HepG2 (cell line): ENCODE results near the gene PHF10. TPM values are rescaled to one million over a fixed set of nuclear protein-coding genes. Genes with fewer than 3 reads are reported as not detected.
A peak's percentile ranks its signal among the peaks of the same experiment; 100 is the strongest.

Source experiments
- BORCS8-MEF2B ChIP-seq: sonication (generic); formaldehyde crosslinking; IDR thresholded peaks from 2 replicates; pipeline ENCODE4 v1.8.0; 2022; ENCODE audit warnings: mild to moderate bottlenecking, missing genetic modification reagents
- FLYWCH1 ChIP-seq: sonication (generic); formaldehyde crosslinking; IDR thresholded peaks from 2 replicates; pipeline ENCODE4 v1.8.1; 2023; ENCODE audit warnings: mild to moderate bottlenecking, missing genetic modification reagents
- FOXA3 ChIP-seq: IDR thresholded peaks from 2 replicates; pipeline ENCODE4 v1.6.1; 2016; ENCODE audit warnings: missing genetic modification reagents, missing compliant biosample characterization
- GATA4 ChIP-seq: sonication (generic); IDR thresholded peaks from 2 replicates; pipeline ENCODE4 v1.6.1; 2016; ENCODE audit warnings: antibody characterized with exemption, low read depth, borderline replicate concordance
- MAFG ChIP-seq: sonication (generic); formaldehyde crosslinking; IDR thresholded peaks from 2 replicates; pipeline ENCODE4 v1.5.1; 2020; ENCODE audit warnings: mild to moderate bottlenecking, missing genetic modification reagents
- MYC ChIP-seq: sonication (generic); formaldehyde crosslinking; IDR thresholded peaks from 2 replicates; pipeline ENCODE4 v1.9.0; 2021; ENCODE audit warnings: missing genetic modification reagents, borderline replicate concordance
- PHF21A ChIP-seq: sonication (generic); formaldehyde crosslinking; IDR thresholded peaks from 2 replicates; pipeline ENCODE4 v1.5.0; 2020; ENCODE audit warnings: mild to moderate bottlenecking, missing genetic modification reagents
- PRPF4 ChIP-seq: fragments of 200-400 bp; formaldehyde crosslinking; IDR thresholded peaks from 2 replicates; pipeline ENCODE4 v1.6.1; 2016; ENCODE audit warnings: low read length, low read depth; ENCODE audit not compliant: poor library complexity, severe bottlenecking
- SMAD3 ChIP-seq: sonication (generic); formaldehyde crosslinking; IDR thresholded peaks from 2 replicates; pipeline ENCODE4 v1.4.0; 2020; ENCODE audit warnings: missing genetic modification reagents
- SP5 ChIP-seq: IDR thresholded peaks from 2 replicates; pipeline ENCODE4 v1.6.1; 2016; ENCODE audit warnings: low read depth, borderline replicate concordance
- SSRP1 ChIP-seq: IDR thresholded peaks from 2 replicates; pipeline ENCODE4 v1.6.1; 2016; ENCODE audit warnings: control low read depth
- ZFP62 ChIP-seq: sonication (generic); formaldehyde crosslinking; IDR thresholded peaks from 2 replicates; pipeline ENCODE4 v1.4.0; 2020; ENCODE audit warnings: missing genetic modification reagents
- ZFP90 ChIP-seq: sonication (generic); formaldehyde crosslinking; IDR thresholded peaks from 2 replicates; pipeline ENCODE4 v1.8.0; 2022; ENCODE audit warnings: missing genetic modification reagents, mild to moderate bottlenecking, inconsistent platforms, borderline replicate concordance
- ZNF234 ChIP-seq: sonication (generic); formaldehyde crosslinking; conservative IDR thresholded peaks from 2 replicates; pipeline ENCODE4 v1.5.1; 2020; ENCODE audit warnings: mild to moderate bottlenecking, missing genetic modification reagents
- ZNF451 ChIP-seq: sonication (generic); formaldehyde crosslinking; IDR thresholded peaks from 2 replicates; pipeline ENCODE4 v1.5.0; 2020; ENCODE audit warnings: mild to moderate bottlenecking, missing genetic modification reagents
- ZNF468 ChIP-seq: sonication (generic); formaldehyde crosslinking; IDR thresholded peaks from 2 replicates; pipeline ENCODE4 v1.8.0; 2022; ENCODE audit warnings: mild to moderate bottlenecking, moderate library complexity, missing genetic modification reagents
- polyA plus RNA-seq, 8 experiments: library from polyadenylated mRNA; depleted of rRNA in 3 of 8; stranded (reverse) in 7 of 8; unstranded in 1 of 8; fragments of >200 nt; fragmentation: Illumina TruSeq in 4 of 8; extraction: Trizol in 4 of 8; gene quantifications; 2 replicates each; pipeline versions ENCODE4 v1.2.1 to v1.2.3, GENCODE V29; 2011 to 2016; ENCODE audit warnings: low read depth in 4 of 8, missing spikeins in 1 of 8, mixed read lengths in 1 of 8; ENCODE audit not compliant: insufficient read depth in 1 of 8
- total RNA-seq, 5 experiments: library from RNA; depleted of rRNA; stranded (reverse); fragments of >200 nt; fragmentation: Illumina TruSeq; extraction: Trizol; gene quantifications; 2 replicates each; pipeline ENCODE4 v1.2.3, GENCODE V29; 2016; ENCODE audit warnings: low read depth in 1 of 5
- TF ChIP-seq, protein P1 (sequence below): sonication (generic); formaldehyde crosslinking; IDR thresholded peaks from 2 replicates; pipeline ENCODE4 v1.5.1; 2020; ENCODE audit warnings: missing genetic modification reagents, mild to moderate bottlenecking, borderline replicate concordance
- TF ChIP-seq, protein P2 (sequence below): sonication (generic); formaldehyde crosslinking; IDR thresholded peaks from 2 replicates; pipeline ENCODE4 v1.8.0; 2022; ENCODE audit warnings: mild to moderate bottlenecking, missing genetic modification reagents, moderate library complexity
- TF ChIP-seq, protein P3 (sequence below): sonication (generic); formaldehyde crosslinking; IDR thresholded peaks from 2 replicates; pipeline ENCODE4 v1.4.0; 2020; ENCODE audit warnings: missing genetic modification reagents, low read depth, mild to moderate bottlenecking, borderline replicate concordance
- TF ChIP-seq, protein P4 (sequence below): sonication (generic); formaldehyde crosslinking; IDR thresholded peaks from 2 replicates; pipeline ENCODE4 v1.4.0; 2020; ENCODE audit warnings: mild to moderate bottlenecking, low read depth, missing genetic modification reagents
- TF ChIP-seq, protein P5 (sequence below): sonication (generic); formaldehyde crosslinking; IDR thresholded peaks from 2 replicates; pipeline ENCODE4 v1.9.0; 2022; ENCODE audit warnings: low read depth, missing genetic modification reagents

PHF10 gene
- total and polyA plus RNA-seq, 2 of the 13 experiments (the other 11 are each of a cell fraction or from before 2014, with no cell fraction given), result 42.1 to 84.1 TPM

DNA sequence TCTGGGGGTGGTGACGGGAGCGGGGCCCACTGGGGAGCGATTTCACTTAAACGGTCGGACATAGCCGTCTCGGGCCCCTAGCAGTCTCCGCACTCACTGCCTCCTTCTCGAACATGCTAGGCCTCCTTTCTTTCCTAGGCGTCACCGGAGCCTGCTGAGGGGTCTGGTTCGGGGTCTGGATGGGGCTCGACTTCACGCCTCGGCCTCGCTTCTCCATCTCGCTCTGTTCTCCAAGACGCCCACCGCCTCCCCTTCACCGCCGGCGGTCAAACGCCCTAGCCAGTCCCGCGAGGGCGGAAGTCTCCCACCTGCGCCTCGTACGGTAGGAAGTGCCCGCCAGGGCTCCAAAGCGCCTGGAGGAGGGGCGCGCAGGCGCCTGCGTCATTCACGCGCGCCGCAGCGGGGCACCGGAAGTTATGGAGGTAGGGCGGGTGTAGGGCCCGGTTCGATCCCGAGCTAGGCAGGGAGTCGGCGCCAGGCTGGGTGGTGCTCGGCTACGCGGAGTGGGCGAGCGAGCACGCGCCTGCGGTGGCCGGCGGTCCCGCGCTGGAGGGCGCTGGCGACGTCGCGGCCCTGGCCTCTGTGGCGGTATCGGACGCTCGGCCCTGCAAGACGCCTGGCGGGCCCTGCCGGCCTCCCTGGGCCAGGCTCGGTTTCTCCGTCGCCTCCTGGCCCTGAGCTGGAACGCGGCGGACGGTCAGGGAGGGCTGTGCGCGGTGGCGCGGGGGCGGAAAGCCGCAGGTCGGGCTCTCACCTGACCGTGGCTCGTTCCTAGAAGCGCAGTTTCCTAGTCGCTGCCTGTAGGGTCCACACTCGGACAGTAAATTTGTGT is 27.2 kb upstream of the PHF10 start, which contains the start of the genes DYNLT2 and ERMARD (continued):
- TF ChIP-seq SSRP1 (CRISPR knock-in tag) (no peak; the same call in 1 of the 2 replicates), GATA4 (peak; percentile 61; the same call in 1 of the 2 replicates), ZFP62 (CRISPR knock-in tag) (peak; percentile 75; the same call in 1 of the 2 replicates), BORCS8-MEF2B (CRISPR knock-in tag) (peak; percentile 93; the same call in 1 of the 2 replicates), ZNF234 (CRISPR knock-in tag) (peak; percentile 94), FLYWCH1 (no peak), PHF21A (CRISPR knock-in tag) (peak; percentile 97), ZFP90 (CRISPR knock-in tag) (peak; percentile 95), MYC (CRISPR knock-in tag) (peak; percentile 97), FOXA3 (CRISPR knock-in tag) (peak; percentile 77), ZNF451 (CRISPR knock-in tag) (peak; percentile 98; the same call in 1 of the 2 replicates), PRPF4 (no peak), SMAD3 (CRISPR knock-in tag) (peak; percentile 74; the same call in 1 of the 2 replicates), ZNF468 (CRISPR knock-in tag) (peak; percentile 98), MAFG (peak; percentile 52; the same call in 1 of the 2 replicates), SP5 (CRISPR knock-in tag) (peak; percentile 88)
- TF ChIP-seq, protein P1, sequence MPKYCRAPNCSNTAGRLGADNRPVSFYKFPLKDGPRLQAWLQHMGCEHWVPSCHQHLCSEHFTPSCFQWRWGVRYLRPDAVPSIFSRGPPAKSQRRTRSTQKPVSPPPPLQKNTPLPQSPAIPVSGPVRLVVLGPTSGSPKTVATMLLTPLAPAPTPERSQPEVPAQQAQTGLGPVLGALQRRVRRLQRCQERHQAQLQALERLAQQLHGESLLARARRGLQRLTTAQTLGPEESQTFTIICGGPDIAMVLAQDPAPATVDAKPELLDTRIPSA (CRISPR knock-in tag), result peak; percentile 68; the same call in 1 of the 2 replicates
- TF ChIP-seq, protein P2, sequence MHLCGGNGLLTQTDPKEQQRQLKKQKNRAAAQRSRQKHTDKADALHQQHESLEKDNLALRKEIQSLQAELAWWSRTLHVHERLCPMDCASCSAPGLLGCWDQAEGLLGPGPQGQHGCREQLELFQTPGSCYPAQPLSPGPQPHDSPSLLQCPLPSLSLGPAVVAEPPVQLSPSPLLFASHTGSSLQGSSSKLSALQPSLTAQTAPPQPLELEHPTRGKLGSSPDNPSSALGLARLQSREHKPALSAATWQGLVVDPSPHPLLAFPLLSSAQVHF (CRISPR knock-in tag), result peak; percentile 86
- TF ChIP-seq, protein P3, sequence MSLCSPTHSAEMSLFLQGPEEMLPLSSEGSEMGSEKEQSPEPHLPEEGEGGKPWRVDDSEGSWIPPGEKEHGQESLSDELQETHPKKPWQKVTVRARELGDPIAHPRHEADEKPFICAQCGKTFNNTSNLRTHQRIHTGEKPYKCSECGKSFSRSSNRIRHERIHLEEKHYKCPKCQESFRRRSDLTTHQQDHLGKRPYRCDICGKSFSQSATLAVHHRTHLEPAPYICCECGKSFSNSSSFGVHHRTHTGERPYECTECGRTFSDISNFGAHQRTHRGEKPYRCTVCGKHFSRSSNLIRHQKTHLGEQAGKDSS (CRISPR knock-in tag), result peak; percentile 97; the same call in 1 of the 2 replicates
- TF ChIP-seq, protein P4, sequence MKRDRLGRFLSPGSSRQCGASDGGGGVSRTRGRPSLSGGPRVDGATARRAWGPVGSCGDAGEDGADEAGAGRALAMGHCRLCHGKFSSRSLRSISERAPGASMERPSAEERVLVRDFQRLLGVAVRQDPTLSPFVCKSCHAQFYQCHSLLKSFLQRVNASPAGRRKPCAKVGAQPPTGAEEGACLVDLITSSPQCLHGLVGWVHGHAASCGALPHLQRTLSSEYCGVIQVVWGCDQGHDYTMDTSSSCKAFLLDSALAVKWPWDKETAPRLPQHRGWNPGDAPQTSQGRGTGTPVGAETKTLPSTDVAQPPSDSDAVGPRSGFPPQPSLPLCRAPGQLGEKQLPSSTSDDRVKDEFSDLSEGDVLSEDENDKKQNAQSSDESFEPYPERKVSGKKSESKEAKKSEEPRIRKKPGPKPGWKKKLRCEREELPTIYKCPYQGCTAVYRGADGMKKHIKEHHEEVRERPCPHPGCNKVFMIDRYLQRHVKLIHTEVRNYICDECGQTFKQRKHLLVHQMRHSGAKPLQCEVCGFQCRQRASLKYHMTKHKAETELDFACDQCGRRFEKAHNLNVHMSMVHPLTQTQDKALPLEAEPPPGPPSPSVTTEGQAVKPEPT (CRISPR knock-in tag), result no peak
- TF ChIP-seq, protein P5, sequence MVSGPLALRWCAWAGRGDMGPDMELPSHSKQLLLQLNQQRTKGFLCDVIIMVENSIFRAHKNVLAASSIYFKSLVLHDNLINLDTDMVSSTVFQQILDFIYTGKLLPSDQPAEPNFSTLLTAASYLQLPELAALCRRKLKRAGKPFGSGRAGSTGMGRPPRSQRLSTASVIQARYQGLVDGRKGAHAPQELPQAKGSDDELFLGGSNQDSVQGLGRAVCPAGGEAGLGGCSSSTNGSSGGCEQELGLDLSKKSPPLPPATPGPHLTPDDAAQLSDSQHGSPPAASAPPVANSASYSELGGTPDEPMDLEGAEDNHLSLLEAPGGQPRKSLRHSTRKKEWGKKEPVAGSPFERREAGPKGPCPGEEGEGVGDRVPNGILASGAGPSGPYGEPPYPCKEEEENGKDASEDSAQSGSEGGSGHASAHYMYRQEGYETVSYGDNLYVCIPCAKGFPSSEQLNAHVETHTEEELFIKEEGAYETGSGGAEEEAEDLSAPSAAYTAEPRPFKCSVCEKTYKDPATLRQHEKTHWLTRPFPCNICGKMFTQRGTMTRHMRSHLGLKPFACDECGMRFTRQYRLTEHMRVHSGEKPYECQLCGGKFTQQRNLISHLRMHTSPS, result peak; percentile 47; the same call in 1 of the 2 replicates
